HG03097 (cell line): ENCODE results near the gene CMTM6.
"Not testable (repeated sequence)": the region's sequence is repeated elsewhere in the genome, so short reads cannot be mapped to it uniquely, and the experiment has no call there.

Experiments
- ATAC-seq: cut with Tn5 transposase; IDR thresholded peaks from one replicate; pipeline ENCODE4 v1.9.1; 2021; ENCODE audit not compliant: unreplicated experiment, low FRiP score

CMTM6 gene

DNA sequence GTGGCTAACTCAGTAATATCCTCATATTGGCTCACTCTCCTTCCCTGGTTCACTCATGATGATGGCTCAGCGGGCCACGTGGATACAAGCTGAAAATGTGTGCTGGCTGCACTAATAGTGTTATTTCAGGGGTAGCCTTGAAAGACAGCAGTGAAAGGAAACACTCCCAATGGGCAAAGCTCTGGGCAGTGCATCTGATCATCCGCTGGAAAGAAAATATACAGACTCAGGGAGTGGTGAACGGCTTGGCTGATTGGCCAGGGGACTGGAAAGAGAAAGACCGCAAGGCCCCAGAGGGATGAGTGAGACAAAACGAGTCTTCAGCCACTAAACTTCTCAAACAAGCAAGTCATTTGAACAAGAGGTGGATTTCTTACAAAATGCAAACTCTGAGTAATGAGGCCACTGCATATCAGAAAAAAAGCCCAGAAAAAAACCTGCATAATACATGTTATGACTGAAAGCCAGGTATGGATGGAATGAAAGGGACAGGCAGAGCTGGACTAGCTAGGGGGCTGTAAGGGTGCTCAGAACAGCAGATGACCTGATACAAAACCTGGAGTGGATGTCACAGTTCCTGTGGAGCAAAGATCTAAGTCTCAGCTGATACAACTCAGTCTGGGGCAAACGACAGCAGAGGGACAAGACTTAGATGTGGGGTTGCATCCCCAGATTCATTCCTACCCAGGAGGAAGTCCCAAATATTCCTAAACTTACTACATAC, 33.3 kb downstream of the CMTM6 start:
- no peak for ATAC-seq

DNA sequence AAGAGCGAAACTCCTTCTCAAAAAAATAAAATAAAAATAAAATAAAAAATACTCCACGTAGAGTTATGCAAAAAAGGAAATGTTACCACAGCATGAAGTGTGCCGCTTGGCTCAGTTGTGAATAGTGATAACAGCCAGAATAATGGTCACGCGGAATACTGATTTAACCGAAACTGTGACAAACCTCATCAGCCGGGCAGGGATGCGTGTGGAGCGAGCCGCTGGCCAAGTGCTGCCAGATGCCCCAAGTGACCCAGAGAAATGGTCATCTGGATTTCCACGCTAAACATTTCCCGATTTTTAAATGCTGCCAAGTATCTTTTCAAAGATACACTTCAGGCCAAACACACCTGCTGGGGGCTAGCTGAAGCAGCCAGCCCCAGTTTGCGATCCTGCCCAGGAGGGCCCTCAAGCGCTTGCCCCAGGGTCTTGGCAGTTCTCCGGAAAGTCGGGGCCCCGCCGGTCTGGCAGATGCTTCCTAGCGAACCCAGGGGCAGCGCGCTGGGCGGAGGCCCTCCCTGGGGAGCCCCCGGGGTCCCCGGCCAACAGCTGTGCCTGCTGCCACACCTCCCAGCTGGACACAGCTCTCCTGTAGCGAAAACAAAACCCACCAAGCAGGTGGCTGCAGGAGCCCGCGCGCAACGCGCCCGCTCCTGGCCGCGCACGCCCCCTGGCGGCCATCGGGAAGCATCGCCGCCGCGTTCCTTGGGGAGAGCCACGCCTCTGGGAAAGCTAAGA, 35.1 kb downstream of the CMTM6 start:
- no peak for ATAC-seq

DNA sequence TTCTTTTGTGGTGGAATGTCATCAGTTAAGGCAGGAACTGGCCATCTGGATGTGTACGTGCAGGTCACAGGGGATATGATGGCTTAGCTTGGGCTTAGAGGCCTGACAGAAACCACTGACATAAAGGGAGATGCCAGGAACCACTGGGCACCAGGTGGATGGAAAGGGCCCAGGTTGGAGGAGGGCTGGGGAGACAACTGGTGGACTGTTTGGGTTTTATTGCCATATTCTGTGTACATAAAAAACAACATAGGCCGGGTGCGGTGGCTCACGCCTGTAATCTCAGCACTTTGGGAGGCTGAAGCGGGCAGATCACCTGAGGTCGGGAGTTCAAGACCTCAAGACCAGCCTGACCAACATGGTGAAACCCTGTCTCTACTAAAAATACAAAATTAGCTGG, 35.8 kb downstream of the CMTM6 start:
- not testable (repeated sequence) for ATAC-seq

DNA sequence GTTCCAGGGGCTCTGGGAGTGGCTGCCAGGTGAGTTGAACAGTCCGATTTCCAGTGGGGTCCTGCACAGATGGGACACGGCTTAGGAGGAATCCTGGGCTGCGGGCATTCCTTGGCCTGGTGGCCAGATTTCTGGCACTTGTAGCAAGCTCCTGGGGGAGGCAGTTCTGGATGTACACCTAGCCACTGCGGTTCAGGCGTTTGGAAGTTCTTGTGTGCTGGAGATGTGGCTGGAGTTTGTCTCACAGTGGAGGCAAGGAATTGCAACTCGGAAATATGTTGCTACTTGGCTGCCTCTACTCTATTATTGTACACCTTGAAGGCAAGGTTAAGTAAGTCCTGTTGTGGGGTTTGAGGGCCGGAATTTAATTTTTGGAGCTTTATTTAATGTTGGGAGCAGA, 37.9 kb downstream of the CMTM6 start:
- not testable (repeated sequence) for ATAC-seq

DNA sequence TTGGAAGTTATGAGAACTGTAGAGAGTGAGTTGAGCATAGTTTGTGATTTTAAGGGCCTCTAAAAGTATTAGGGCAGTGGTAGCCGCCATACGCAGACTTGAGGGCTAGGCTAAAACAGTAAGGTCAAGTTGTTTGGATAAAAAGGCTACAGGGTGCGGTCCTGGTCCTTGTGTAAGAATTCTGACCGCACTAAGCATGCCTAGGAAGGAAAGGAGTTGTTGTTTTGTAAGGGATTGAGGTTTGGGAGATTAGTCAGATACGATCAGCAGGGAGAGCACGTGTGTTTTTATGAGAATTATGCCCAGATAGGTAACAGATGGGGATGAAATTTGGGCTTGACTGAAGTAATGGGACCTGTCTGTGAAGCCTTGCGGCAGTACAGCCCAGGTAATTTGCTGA, 39.2 kb downstream of the CMTM6 start:
- ATAC-seq = not testable (repeated sequence)

DNA sequence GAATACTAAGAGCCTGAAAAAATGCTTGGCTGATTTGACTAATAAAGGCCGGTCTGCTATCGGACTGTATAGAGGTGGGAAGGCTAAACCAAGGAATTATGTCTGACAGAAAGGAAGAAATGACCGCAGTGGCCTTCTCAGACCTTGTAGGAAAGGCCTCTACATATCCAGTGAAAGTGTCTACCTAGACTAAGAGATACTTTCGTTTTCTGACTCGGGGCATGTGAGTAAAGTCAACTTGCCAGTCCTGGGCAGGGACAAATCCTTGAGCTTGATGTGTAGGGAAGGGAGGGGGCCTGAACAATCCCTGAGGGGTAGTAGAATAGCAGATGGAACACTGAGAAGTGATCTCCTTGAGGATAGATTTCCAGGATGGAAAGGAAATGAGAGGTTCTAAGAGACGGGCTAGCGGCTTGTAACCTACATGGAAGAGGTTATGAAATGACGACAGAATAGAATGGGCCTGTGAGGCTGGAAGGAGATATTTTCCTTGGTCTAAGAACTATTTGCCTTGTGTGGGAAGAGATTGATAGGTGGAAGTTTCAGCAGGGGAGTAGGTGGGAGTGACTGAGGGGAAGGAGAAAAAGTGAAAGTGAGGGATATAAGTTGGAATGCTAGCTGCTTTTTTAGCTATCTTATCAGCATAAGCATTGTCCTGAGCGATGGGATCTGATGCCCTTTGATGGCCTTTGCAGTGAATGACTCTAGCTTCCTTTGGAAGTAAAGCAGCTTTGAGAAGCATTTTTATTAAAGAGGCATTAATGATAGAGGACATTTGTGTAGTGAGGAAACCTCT, 40.3 kb downstream of the CMTM6 start:
- ATAC-seq = not testable (repeated sequence)

DNA sequence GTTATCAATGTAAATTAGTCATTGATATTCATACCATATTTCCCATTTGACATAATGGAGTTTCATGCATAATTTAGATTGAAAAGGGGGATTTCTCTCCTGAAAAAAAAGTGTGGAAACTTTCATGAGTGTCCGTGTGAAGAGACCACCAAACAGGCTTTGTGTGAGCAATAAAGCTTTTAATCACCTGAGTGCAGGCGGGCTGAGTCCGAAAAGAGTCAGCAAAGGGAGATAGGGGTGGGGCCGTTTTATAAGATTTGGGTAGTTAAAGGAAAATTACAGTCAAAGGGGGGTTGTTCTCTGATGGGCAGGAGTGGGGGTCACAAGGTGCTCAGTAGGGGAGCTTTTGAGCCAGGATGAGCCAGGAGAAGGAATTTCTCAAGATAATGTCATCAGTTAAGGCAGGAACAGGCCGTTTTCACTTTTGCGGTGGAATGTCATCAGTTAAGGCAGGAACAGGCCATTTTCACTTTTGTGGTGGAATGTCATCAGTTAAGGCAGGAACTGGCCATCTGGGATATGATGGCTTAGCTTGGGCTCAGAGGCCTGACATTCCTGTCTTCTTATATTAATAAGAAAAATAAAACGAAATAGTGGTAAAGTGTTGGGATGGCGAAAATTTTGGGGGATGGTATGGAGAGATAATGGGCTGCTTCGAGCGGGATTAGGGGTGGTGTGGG, 41.7 kb downstream of the CMTM6 start:
- ATAC-seq = not testable (repeated sequence)

DNA sequence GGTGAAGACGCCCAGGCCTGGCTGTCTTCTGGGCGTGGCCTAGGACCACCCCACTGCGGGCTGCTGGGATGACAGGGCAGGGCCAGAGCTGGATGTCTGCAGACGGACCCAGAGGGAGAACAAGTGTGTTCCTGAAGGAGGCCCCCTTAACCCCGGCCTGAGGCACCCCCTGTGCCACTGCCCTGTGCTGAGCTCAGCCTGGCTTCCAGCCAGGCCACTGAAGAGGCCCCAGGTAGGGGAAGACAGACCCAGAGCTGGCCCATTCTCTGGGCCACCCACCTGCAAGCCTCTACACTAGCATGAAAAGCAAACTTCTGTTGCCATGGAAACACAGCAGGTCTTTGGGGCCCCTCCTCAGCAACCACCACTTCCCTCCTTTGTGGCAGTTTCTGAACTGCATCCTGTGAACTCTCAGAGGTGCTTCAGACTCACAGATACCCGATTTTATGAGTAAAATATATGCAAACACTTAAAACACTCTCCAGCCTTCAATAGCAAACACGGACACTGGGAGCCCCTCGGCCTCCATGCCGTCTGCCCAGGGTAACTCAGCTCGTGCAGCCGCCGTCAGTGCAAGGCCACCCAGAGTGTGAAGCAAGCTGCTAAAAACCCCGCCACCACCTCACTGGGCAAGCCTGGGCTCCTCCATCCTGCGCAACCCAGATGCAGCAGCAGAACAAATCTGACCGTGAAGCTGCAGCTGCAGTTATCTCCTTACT, 42.5 kb downstream of the CMTM6 start:
- ATAC-seq = peak; percentile 61

DNA sequence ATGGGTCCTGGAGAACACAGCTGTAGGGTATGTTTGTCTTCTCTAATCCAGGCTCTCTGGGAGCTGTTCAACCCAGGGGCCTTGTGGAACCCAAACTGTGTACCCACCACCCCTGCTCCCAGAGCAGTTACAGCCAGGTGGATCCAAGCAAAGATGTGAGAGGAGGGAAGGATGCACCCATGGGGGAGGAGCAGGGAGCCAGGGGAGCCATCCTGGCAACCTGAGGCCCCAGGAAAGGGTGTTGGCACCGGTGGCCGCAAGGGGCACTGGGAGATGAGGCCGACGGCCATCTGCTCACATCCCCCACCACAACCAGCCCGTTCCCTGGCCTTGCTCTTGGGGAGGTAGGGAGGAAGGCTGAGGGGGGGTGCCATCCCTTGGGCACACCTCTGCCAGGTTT, 43.2 kb downstream of the CMTM6 start:
- ATAC-seq = no peak

DNA sequence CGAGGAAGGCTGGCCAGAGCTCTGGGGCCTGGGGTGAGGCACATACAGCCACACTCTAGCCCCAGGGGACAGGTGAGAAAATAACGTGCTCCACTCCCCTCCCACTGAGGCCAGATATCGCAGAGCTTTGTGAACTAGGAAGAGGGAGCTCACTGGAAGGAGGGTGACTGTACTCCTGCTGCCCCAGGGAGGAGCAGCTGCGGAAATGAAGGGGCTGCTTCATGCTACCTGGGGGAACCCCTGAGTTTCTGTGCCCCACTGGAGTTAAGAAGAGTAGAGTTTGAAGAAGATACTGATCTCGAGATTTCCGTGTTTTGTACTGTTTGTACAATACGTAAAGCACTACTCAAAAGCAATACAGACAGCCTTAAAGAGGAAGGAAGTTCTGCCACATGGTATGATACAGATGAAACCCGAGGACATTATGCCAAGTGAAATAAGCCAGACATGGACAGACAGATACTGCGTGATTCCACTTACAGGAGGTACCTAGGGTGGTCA, 44.6 kb downstream of the CMTM6 start:
- ATAC-seq = no peak

DNA sequence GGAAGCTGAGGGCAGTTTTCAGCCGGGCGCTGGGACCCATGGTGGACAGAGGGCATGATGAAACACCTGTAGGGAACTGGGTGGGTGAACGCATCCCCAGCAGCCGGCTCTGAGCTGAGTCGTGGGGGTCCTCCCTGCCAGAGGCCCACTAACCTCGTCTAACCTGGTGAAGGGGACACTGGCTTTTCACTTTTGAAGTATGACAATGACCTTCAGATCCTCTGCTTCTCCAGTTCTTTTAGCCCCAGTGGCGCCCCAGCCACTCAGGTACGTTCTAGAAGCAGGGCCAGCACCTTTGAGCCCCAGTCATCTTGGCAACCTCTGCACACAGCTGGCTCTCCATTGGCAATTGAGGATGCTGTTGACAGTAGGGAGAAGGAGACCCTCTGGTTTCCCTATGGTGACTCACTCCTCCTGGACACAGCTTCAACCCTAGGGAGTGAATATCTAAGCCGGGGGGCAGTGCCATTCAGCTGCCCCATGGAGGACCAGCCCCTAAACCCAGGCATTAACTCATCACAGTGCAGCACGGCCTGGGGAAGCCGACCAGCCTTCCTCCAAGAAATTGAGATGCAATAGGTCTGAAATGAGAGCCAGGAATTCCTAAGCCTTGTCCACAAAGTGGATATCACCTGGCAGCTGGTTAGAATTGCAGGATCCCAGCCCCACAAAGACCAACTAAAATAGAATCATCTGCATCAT, 46.1 kb downstream of the CMTM6 start:
- ATAC-seq = no peak

DNA sequence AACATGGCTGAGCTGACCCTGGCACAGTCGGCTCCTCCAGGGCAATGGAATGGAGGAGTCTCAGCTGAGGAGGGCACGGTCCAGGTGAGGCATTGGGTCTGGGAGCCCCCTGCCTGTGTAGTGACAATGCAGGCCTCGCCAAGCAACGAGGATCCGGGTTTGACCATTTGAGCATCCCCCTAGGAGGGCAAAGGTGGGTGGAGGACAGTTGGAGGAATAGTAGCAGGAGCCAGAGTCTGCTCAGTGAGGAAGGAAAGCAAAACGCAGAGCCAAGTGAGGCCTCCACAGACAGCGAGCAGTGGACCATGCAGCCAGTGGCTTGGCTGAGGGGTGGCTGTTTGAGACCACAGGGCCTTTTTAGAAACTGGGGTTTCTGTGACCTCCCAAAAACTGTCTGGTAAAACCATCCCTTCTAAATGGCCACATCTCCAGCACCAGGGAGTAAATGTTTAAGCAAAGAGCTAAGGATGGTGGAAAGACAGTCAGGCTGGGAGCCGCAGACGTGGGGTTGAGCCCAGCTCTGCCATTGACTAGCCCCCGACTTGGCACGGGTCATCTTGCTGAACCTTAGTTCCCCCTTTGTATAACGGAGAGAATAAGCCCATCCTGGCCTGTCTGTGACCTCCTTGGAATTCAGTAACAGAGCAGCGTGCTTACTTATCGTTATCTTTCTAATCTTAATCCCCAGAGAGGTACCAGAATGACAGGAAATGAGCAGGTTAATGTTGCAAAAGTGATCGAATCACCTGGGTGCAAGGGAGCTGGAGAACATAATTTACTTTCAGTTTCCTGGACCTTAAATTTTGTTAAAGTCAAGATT, 46.8 kb downstream of the CMTM6 start:
- ATAC-seq = no peak

DNA sequence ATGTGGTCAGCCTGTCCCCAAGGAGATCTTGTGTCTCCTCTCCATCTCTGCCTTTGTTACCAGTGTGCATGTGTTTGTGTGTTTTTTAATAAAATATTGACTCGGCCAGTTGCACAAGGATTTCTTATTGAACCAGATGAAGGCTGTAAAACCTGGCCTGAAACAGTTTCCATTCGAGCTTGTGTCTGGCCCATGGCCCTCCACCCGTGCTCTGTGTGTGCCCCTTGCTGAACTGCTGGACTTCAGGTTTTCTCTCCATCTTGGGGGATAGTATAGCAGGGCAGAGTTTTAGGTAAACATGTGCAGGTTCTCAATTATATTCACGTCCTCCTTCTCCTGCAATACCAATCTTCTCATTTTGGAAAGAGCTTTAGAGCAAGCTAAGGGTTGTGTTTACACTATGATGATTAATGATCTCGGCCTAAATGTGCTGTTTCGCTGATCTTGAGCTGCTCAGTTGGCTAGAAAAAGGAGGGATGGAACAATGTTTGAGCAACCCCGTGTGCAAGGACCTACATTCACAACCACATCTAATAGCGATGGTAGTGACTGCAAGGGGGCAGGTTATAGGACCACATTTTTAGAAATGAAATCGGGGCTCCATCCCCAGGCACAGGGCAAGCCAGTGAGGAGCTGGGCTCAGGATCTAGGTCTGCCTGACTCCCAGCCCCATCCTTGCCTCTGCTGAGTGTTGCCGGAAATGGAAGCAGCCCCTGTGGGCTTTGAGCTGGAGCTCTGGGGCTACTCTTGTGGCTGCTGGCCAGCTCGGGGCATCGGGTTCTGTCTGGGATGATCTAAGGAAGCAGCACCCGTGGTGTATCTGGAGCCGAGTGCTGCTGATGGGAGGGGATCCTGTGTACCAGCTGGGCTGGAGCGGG, 47.7 kb downstream of the CMTM6 start:
- no peak for ATAC-seq

DNA sequence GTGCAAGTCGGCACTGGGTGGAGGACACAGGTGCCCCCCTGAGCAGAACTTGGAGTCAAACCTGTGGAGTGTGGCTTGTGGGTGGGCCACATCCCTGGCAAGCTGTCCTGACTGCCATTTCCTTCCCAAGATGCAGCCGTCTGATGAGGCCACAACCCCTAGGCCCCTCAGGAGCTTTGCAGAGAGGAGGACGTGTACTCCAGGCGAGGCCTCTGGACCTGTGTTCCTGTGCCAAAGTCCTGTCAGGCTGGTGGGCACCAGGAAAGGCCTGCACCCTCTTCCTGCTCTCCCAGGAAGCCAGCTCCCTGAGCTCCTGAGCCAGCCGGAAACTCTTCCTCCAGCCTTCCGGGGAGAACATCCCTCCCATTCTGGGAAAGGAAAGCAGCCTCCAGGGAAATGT, 48.5 kb downstream of the CMTM6 start:
- no peak for ATAC-seq

DNA sequence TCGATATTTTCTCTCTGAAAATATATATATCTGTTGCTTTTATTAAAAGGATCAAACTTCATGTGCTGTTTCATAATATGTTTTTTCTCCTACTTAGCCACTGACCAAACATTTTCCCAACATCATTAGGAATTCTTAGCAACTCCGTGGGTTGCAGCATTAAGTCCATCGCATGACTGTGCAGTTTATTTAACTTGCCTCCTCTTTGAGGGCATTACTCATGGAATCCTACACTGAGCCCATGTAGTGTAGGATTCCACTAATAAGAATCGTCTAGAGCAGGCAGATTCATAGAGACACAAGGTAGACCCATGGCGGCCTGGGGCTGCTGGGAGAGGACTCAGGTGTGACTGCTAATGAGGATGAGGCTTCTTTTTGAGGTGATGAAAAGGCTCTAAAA, 49.3 kb downstream of the CMTM6 start:
- ATAC-seq = no peak

DNA sequence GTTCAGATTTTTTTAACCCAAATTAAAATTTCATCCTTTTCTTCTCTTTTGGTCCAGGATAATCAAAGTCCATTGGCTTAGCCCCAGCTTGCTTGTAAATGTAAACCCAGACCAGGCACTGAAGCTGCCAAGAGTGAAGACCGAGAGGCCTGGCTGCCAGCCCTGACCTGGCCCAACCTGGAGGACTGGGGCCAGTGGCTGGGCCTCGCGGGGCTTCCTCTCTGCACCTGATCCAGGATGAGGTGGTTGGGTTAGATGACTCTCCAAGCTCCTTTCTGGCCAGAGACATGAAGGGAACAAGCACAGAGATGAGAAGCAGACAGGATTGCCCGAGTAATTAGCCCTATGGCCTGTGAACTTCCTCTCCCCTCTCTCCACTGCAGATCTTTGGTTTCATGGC, 50.6 kb downstream of the CMTM6 start:
- no peak for ATAC-seq

DNA sequence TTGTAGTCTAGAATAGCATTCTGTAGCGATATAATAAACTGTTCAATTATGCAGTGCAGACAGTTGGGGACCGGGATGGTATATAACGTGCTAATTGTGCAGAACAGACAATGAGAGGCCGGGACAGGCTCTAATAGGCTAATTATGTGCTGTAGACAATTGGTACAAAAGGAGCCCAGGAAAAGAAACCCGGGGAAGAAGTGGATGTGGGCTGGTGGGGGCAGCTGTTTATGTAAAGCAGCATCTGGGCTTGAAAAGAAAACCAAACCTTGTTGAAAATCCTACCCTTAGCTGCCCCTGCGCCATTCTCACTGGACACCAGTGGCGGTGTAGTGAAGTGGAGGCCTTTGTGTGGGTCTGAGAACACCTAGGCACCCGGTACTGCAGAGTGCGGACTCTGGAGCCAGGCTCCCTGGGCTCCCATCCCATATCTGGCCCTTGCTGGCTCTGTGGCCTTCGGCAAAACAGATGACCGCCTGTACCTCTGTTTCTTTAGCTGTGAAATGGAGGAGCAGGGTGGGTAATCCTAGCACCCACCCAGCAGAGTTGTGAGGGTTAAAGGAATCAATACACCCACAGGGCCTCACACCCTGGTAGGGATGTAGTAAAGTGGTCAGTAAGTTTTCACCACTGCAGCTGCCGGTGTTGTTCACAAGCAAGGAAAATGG, 51.5 kb downstream of the CMTM6 start:
- ATAC-seq = no peak
